HG03159 (cell line): ENCODE results near the gene CT47A1.
"Not testable (repeated sequence)": the region's sequence is repeated elsewhere in the genome, so short reads cannot be mapped to it uniquely, and the experiment has no call there.

Source experiments
- ATAC-seq: cut with Tn5 transposase; IDR thresholded peaks from one replicate; pipeline ENCODE4 v1.9.1; 2021; ENCODE audit warnings: mild to moderate bottlenecking, moderate library complexity; ENCODE audit not compliant: unreplicated experiment

Gene CT47A1

DNA sequence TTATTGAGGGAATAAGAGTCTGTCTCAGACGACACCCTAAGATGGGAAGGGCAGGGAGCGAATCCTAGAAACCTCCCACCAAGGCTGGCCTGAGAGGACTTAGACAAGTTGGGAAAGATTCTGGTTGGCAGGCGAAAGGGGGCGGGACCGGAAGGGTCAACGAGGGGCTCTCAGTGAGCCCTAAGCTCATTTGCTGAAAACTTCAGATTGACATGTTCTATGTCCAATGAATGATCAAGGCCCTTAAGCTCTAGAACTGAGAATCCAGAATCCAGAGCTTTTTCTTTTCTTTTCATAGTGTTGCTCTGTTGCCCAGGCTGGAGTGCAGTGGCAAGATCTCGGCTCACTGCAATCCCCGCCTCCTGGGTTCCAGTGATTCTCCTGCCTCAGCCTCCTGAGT, at the start of gene CT47A1:
CT47A1 (minus strand) TSS at position 101 of the 400 bp plus-strand sequence. CDS start 231 bp downstream, outside the sequence.
- not testable (repeated sequence) for ATAC-seq

DNA sequence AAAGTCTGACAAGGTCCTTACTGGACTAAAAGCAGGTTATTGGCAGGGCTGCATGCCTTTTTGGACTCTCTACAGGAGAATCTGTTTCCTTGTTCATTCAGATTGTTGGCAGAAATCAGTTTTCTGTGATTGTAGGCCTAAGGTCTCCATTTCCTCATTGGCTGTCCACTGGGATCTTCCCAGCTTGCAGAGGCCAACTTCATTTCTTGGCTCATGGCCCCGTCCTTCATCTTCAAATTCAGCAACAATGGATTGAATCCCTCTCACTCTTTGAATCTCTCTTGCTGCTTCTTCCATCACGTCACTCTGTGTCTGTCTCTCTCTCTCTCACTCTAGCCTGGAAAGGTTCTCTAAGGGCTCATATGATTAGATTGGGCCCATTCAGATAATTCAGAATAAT, 47.0 kb upstream of the CT47A1 start:
- no peak for ATAC-seq

DNA sequence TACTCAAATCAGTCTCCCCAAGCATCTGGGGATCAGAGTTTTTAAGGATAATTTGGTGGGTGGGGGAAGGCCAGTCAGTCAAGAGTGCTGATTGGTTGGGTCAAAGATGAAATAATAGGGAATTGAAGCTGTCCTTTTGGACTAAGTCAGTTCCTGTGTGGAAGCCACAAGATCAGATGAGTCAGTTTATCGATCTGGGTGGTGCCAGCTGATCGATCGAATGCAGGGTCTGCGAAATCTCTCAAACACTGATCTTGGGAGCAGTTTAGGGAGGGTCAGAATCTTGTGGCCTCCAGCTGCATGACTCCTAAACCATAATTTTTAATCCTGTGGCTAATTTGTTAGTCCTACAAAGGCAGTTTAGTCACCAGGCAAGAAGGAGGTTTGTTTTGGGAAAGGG, 44.5 kb upstream of the CT47A1 start:
- ATAC-seq: no peak

DNA sequence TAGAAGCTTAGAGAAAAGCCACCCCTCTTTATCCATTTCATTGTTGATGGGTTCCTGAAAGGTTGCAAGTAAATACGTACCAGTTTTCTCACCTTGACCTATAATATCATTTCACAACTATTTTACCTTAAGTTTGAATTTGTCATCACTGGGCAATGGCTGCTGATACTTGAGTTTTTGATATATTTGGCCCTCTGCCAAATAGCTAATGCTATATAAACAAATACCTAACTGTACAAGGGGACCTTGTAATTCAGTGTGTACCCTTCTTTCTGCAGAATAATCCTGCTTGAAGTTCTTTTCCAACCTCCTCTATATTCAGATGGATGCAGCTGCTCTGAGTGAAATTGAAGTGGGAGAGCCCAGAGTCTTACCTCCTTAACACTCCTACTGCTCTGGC, 42.9 kb upstream of the CT47A1 start:
- ATAC-seq: no peak

DNA sequence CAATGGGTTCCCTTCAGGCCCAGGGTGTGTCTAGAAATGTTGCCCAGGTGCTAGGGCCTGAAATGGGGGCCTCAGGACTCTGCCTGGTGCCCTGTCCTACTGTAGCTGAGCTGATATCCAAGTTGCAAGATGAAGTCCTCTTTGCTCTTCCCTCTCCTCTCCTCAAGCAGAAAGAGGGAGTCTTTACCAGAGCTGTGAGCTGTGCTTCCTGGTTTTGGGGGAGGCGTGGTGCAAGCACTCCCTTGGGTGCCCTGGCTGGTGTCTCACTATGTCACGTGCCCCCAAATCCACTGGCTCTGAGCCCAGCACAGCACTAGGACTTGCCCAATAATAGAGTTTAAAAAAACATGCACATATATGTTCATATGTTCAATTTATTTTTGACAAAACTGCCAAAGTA, 29.3 kb upstream of the CT47A1 start:
- ATAC-seq: no peak

DNA sequence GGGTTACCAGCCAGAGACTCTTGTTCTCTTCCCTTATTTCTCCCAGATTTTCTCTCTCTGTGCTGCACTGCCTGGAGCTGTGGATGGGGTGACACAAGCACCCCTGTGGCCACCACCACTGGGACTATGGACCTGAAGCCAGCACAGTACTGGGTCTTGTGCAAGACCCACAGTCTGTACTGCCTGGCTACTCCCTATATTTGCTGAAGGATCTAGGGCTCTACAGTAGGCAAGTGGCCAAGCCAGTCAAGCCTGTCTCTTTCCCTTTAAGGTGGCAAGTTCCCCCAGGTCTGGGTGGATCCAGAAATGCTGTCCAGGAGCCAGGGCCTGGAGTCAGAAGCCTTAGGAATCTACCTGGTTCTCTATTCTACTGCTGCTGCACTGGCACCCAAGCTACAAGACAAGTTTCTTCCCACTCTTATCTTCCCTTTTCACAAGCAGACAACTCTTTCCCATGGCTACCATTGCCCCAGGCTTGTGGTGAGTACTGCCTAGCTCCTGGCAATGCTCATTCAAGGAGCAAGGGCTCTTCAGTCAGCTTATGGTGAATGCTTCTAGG, 28.4 kb upstream of the CT47A1 start:
- no peak for ATAC-seq

DNA sequence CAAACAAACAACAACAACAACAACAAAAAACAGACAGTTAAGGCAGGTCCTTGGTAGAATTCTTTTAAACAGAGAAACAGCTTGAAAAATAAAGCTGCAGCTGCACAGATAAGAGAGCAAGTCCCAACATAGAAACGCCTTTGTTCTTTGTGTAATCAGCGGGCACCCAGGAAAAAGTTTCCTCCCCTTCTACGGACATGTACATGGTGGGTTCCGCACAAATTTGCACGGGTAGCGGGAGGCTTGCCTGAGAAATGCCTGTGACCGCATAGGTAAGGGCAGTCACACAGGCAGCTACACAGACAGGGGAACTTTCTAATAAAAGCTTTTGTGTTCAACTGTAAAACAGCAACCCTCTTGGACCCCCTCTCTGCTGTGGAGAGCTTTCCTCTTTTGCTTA, 25.7 kb upstream of the CT47A1 start:
- no peak for ATAC-seq

DNA sequence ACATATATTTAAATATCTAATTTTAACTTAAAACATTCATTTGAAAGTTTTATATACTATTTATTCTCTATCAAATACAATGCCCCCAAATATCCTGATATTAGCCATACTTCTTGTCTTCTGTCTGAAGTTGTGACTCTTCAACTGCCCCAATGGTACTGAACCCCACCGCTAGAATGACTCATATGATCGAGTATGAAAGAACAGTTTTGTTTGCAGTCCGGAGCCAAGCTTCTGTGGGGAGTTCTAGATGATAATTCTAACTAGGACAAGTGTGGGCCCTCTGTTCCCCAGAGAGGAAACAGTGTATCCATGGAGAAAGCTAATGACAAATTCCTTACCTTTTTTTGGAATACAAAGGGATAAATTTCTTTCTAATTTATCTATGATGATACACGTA, 24.7 kb upstream of the CT47A1 start:
- ATAC-seq: no peak

DNA sequence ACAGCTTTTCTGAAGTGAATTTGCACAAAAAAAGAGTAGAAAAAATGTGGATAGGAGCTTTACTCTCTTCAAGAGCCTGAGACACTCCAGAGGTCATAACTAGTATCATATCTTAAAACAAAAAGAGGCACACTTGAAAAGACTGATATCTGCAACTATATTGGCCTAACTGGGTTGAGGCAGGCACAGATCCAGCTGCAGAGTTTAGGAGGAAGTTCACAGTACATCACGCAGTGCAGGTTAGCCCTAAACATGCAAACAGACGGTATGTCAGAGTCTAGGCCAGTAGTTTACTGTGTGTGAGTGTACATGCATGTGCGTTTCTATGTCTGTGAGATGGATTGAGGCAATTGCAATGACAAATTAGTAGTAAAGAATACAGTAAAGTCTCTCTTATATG, 24.2 kb upstream of the CT47A1 start:
- ATAC-seq: no peak

DNA sequence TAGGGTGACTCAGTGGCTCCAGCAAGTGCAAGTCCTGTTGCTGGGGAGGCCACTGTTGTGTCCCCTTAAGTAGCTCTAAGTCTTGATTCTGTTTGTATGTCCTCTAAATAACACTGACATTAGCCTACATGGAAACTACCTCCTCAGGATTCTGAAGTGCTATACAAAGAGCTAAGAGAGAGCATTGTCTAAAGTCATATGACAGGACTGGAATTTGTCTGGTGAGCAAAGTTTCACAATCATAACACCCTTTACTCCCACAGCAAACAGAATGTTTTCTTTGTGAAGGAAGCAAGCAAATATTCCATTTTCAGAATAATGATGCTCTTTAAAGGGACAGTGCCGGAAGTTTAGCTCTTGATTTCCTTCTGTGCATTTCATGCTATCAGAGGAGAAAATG, 23.4 kb upstream of the CT47A1 start:
- ATAC-seq: no peak

DNA sequence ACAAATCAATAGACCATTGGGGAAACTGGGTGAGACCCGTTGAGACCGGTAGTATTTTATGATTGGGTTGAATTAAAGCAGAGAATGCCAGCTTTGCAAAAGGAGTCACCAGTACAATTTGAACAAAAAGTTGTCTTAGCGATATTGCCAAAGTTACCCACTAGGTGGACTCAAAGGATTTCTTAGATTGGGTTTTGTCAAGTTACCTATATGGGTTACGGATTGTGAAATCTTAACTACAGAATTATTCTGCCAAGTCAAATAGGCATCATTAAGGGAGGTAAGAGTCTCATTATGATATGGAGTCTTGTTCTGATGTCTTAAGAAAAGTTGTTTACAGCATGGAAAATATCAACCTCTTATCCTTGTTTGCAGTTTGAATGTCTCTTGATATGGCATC, 15.0 kb upstream of the CT47A1 start:
- ATAC-seq: no peak

DNA sequence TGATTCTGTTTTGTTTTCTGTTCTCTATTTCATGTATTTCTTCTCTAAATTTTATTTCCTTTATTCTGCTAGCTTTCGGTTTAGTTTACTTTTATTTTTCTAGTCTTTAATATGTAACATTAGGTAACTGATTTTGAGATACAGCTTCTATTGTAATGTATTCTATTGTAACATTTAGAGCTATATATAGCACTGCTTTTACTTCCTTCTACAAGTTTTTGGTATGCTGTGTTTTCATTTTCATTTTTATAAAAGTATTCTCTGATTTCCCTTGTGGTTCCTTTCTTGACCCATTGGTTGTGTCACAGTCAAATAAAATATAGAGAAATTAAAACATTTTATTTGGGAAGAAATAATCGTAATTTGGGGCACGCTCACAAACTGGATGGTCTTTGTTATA, 13.9 kb upstream of the CT47A1 start:
- ATAC-seq: peak; percentile 68

DNA sequence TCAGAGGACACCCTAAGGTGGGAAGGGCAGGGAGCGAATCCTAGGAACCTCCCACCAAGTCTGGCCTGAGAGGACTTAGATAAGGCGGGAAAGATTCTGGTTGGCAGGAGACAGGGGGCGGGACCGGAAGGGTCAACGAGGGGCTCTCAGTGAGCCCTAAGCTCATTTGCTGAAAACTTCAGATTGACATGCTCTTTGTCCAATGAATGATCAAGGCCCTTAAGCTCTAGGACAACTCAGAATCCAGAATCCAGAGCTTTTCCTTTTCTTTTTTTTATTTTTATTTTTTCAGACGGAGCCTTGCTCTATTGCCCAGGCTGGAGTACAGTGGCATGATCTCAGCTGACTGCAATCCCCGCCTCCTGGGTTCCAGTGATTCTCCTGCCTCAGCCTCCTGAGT, 29.1 kb downstream of the CT47A1 start, which contains the start of gene CT47A7:
CT47A7 (minus strand) TSS at position 101 of the 400 bp plus-strand sequence. CDS start 255 bp downstream, outside the sequence.
- not testable (repeated sequence) for ATAC-seq
